ENCODE results near the gene NSUN3.

The NSUN3 gene

GRCh38 chr3:94115482-94115881 is 52.6 kb downstream of the NSUN3 start:
- H3K27ac ChIP-seq: no peak overlapping the region
- H3K27me3 ChIP-seq: no peaks in the 10 kb centered on the region
- peaks cover 0 to 8% of the 10 kb centered on the region in 2 experiments for H3K4me1 ChIP-seq (ENCODE audit: control insufficient read depth in 1 of 2, insufficient read depth in 1 of 2, low read depth in 1 of 2, low read length in 1 of 2)
- H3K4me3 ChIP-seq (ENCODE audit: low read depth in 1 of 2, low read length in 1 of 2): no peak overlapping the region
- H3K9me3 ChIP-seq: no peaks in the 10 kb centered on the region
- TF ChIP-seq CTCF (IDR thresholded peaks at IDR 0.05): no peak
- H3K36me3 ChIP-seq: peaks cover 15% of the 10 kb centered on the region

- Histone ChIP-seq H3K4me3 (ENCODE audit: low read depth in 1 of 2, low read length in 1 of 2) (no peak overlapping the region), H3K36me3 (no peaks in the 10 kb centered on the region), H3K9me3 (no peaks in the 10 kb centered on the region), H3K27ac (no peak overlapping the region), H3K27me3 (no peaks in the 10 kb centered on the region), H3K4me1 (ENCODE audit: control insufficient read depth in 1 of 2, insufficient read depth in 1 of 2, low read depth in 1 of 2, low read length in 1 of 2) (peaks cover 0 to 8% of the 10 kb centered on the region in 2 experiments)
- no peak for TF ChIP-seq CTCF (IDR thresholded peaks at IDR 0.05)
Observed at GRCh38 chr3:94117729-94118128, 54.9 kb downstream of the NSUN3 start.

DNA sequence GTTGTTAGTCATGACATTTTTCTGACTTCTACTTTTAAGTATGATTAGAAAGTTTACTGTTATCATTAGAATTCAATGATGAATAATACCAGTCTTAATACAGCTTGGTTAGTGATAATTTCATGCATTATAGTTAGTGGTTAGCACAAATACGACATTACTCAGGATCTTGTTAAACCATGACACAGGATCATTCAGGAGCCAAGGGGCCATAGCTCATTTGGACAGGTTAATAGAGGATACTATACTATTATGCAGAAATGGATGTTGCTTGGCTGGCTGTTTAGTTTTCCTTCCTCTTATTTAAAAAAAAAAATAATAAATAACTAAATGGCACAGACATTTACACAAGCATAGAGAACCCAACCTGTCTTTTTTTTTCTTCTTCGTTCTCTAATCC is 55.5 kb downstream of the NSUN3 start:
- no peaks in the 10 kb centered on the region for H3K27me3 ChIP-seq
- H3K9me3 ChIP-seq: no peaks in the 10 kb centered on the region
- no peak for TF ChIP-seq CTCF (IDR thresholded peaks at IDR 0.05)
- peaks cover 0 to 8% of the 10 kb centered on the region in 2 experiments for H3K4me1 ChIP-seq (ENCODE audit: control insufficient read depth in 1 of 2, insufficient read depth in 1 of 2, low read depth in 1 of 2, low read length in 1 of 2)
- no peak overlapping the region for H3K27ac ChIP-seq
- no peaks in the 10 kb centered on the region for H3K36me3 ChIP-seq
- no peak overlapping the region for H3K4me3 ChIP-seq (ENCODE audit: low read depth in 1 of 2, low read length in 1 of 2)

DNA sequence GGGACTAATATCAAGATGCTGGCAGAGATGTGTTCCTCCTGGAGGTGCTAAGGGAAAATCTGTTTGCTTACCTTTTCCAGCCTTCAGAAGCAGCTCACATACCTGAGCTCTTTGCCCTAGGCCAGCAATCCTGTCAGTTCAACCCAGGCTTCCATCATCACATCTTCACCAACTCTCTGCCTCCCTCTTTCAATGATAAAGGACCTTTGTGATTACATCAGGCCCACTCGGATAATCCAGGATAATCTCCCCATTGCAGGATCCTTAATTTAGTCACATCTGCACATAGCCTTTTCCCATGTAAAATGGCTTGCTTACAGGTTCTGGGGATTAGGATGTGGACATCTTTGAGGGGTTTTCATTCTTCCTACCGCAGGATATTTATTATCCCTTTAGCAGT is 58.3 kb downstream of the NSUN3 start:
- H3K4me1 ChIP-seq (ENCODE audit: control insufficient read depth in 1 of 2, insufficient read depth in 1 of 2, low read depth in 1 of 2, low read length in 1 of 2): peaks cover 0 to 8% of the 10 kb centered on the region in 2 experiments
- no peaks in the 10 kb centered on the region for H3K9me3 ChIP-seq
- peaks cover 12% of the 10 kb centered on the region for H3K36me3 ChIP-seq
- H3K27ac ChIP-seq: no peak overlapping the region
- TF ChIP-seq CTCF (IDR thresholded peaks at IDR 0.05): no peak
- H3K27me3 ChIP-seq: no peaks in the 10 kb centered on the region
- H3K4me3 ChIP-seq (ENCODE audit: low read depth in 1 of 2, low read length in 1 of 2): no peak overlapping the region

GRCh38 chr3:94127115-94127514 is 64.3 kb downstream of the NSUN3 start:
- no peak for TF ChIP-seq CTCF (IDR thresholded peaks at IDR 0.05)

DNA sequence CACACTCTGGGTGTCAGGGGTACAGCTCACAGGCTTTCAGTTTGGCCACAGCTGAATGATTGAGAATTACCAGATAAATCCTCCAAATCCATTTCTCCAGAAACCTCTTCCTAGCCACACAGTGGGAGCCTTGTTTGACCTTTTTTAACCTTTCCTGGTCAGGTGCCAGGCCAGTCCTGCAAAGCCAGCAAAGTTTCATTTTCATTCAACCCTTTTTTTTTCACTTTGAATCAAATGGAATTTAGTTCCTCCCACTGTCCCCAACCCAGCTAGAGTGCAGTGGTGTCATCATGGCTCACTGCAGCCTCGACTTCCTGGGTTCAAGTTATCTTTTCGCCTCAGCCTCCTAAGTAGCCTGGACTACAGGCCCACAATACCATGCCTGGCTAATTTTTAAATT is 67.8 kb downstream of the NSUN3 start:
- H3K9me3 ChIP-seq: no peaks in the 10 kb centered on the region
- TF ChIP-seq CTCF (IDR thresholded peaks at IDR 0.05): no peak
- H3K27me3 ChIP-seq: no peaks in the 10 kb centered on the region
- no peak overlapping the region for H3K4me3 ChIP-seq (ENCODE audit: low read depth in 1 of 2, low read length in 1 of 2)
- no peaks in the 10 kb centered on the region for H3K4me1 ChIP-seq (ENCODE audit: control insufficient read depth in 1 of 2, insufficient read depth in 1 of 2, low read depth in 1 of 2, low read length in 1 of 2)
- peaks cover 21% of the 10 kb centered on the region for H3K36me3 ChIP-seq
- H3K27ac ChIP-seq: no peak overlapping the region

More at GRCh38 chr3:94127115-94127514, 64.3 kb downstream of the NSUN3 start:
- H3K4me3 ChIP-seq (ENCODE audit: low read depth in 1 of 2, low read length in 1 of 2): no peak overlapping the region
- peaks cover 28% of the 10 kb centered on the region for H3K36me3 ChIP-seq
- H3K27me3 ChIP-seq: no peaks in the 10 kb centered on the region
- no peaks in the 10 kb centered on the region for H3K9me3 ChIP-seq
- H3K27ac ChIP-seq: no peak overlapping the region
- H3K4me1 ChIP-seq (ENCODE audit: control insufficient read depth in 1 of 2, insufficient read depth in 1 of 2, low read depth in 1 of 2, low read length in 1 of 2): no peaks in the 10 kb centered on the region
